Naive thymus-derived CD4-positive, alpha-beta T cell (primary cell): Measurements from ENCODE around the gene SPAG17. TPM values are rescaled to one million over a fixed set of nuclear protein-coding genes. Genes with fewer than 3 reads are reported as not detected.

Experiments used
- ATAC-seq: fragments of 150-1000 bp; cut with Tn5 transposase; 2 replicates; pipeline ENCODE4 v1.10.0; 2021; ENCODE audit warnings: mild to moderate bottlenecking, moderate library complexity
- CTCF ChIA-PET: fragments of 350-600 bp; sonication (Branson Sonifier 250); formaldehyde crosslinking; loops from one replicate; lab custom pipeline; 2021; ENCODE audit warnings: antibody characterized with exemption; lab: Charles Lee
- POLR2A ChIA-PET: fragments of 350-600 bp; sonication (Branson Sonifier 250); formaldehyde crosslinking; loops from one replicate; lab custom pipeline; 2021; ENCODE audit warnings: antibody characterized with exemption, inconsistent platforms; lab: Charles Lee
- DNase-seq, 9 donors: peaks; one replicate each; pipeline versions ENCODE4 v3.0.0 to v3.0.0-alpha.2; 2020 to 2022; ENCODE audit warnings: mixed read lengths in 1 of 9
- H3K27ac ChIP-seq: one replicate; pipeline ENCODE4 v1.7.0; 2013; ENCODE audit warnings: mild to moderate bottlenecking, low read depth, low read length, moderate library complexity
- H3K27me3 ChIP-seq, 2 donors: one replicate each; pipeline ENCODE4 v1.7.0; 2013; ENCODE audit warnings: low read length in 2 of 2, mild to moderate bottlenecking in 2 of 2, moderate library complexity in 2 of 2; ENCODE audit not compliant: control insufficient read depth in 2 of 2, insufficient read depth in 2 of 2
- H3K36me3 ChIP-seq, 3 experiments: 1 replicate in 2 of 3; 2 replicates in 1 of 3; pipeline ENCODE4 v1.7.0; 2013; ENCODE audit warnings: low read length in 3 of 3, mild to moderate bottlenecking in 3 of 3, moderate library complexity in 1 of 3; ENCODE audit not compliant: insufficient read depth in 3 of 3, control insufficient read depth in 2 of 3
- H3K4me1 ChIP-seq, 2 donors: one replicate each; pipeline ENCODE4 v1.7.0; 2013; ENCODE audit warnings: low read length in 2 of 2, mild to moderate bottlenecking in 2 of 2, moderate library complexity in 1 of 2; ENCODE audit not compliant: control insufficient read depth in 2 of 2, insufficient read depth in 2 of 2
- H3K4me3 ChIP-seq: 2 replicates; pipeline ENCODE4 v1.7.0; 2013; ENCODE audit warnings: mild to moderate bottlenecking, low read length
- H3K9me3 ChIP-seq, 3 experiments: 1 replicate in 2 of 3; 2 replicates in 1 of 3; pipeline ENCODE4 v1.7.0; 2013; ENCODE audit warnings: low read length in 3 of 3; ENCODE audit not compliant: control insufficient read depth in 2 of 3
- H3K27ac Mint-ChIP-seq, 9 donors: one replicate each; pipeline ENCODE4 v1.8.0; 2020 to 2022; ENCODE audit warnings: mixed read lengths in 9 of 9, mild to moderate bottlenecking in 8 of 9, moderate library complexity in 5 of 9, inconsistent platforms in 2 of 9
- H3K27me3 Mint-ChIP-seq, 5 donors: one replicate each; pipeline ENCODE4 v1.8.0; 2021 to 2022; ENCODE audit warnings: mixed read lengths in 5 of 5, mild to moderate bottlenecking in 1 of 5
- H3K36me3 Mint-ChIP-seq, 5 donors: one replicate each; pipeline ENCODE4 v1.8.0; 2020 to 2022; ENCODE audit warnings: mixed read lengths in 5 of 5, mild to moderate bottlenecking in 3 of 5, inconsistent platforms in 1 of 5
- H3K4me1 Mint-ChIP-seq, 7 donors: one replicate each; pipeline ENCODE4 v1.8.0; 2020 to 2022; ENCODE audit warnings: mixed read lengths in 7 of 7, mild to moderate bottlenecking in 3 of 7, inconsistent platforms in 1 of 7
- H3K4me3 Mint-ChIP-seq, 10 donors: one replicate each; pipeline ENCODE4 v1.8.0; 2020 to 2022; ENCODE audit warnings: mild to moderate bottlenecking in 10 of 10, mixed read lengths in 10 of 10, moderate library complexity in 6 of 10, inconsistent platforms in 2 of 10
- H3K9me3 Mint-ChIP-seq, 11 donors: one replicate each; pipeline ENCODE4 v1.8.0; 2020 to 2022; ENCODE audit warnings: mixed read lengths in 11 of 11, mild to moderate bottlenecking in 4 of 11, inconsistent platforms in 1 of 11, moderate library complexity in 1 of 11
- intact Hi-C, 2 donors: fragments of 100-400 bp; cut with micrococcal nuclease; formaldehyde crosslinking; loops; one replicate each; pipeline ENCODE4 v1.15.1; 2023
- polyA plus RNA-seq, 2 donors: library from polyadenylated mRNA; unstranded; fragments of 300-500 nt; fragmentation: Illumina TruSeq; gene quantifications; one replicate each; pipeline ENCODE4 v1.2.3, GENCODE V29; 2021
- total RNA-seq, 6 experiments: library from RNA in 5 of 6; stranded (reverse) in 5 of 6; gene quantifications; 1 replicate in 5 of 6; 2 replicates in 1 of 6; pipeline ENCODE4 v1.2.3 and lab custom pipeline; 2021 to 2026

SPAG17 gene
- total and polyA plus RNA-seq, 7 experiments from 2014 or later: not detected

GRCh38 chr1:118117521-118117920 lies 67.5 kb downstream of the SPAG17 start:
- Histone ChIP-seq H3K27ac (no peak overlapping the region), H3K4me3 (no peak overlapping the region), H3K36me3 (no peaks in the 10 kb centered on the region), H3K9me3 (no peaks in the 10 kb centered on the region), H3K4me1 (no peaks in the 10 kb centered on the region), H3K27me3 (no peaks in the 10 kb centered on the region)
- no peak overlapping the region for H3K4me3 Mint-ChIP-seq
- peaks cover 0 to 4% (median 0%) of the 10 kb centered on the region in 11 donors for H3K9me3 Mint-ChIP-seq
- ChIA-PET CTCF (no interaction called here), POLR2A (no interaction called here)
- DNase-seq (no peak), ATAC-seq (no peak)
- intact Hi-C loops: no loop called here
- H3K36me3 Mint-ChIP-seq: no peaks in the 10 kb centered on the region
- H3K27me3 Mint-ChIP-seq: peaks cover 0 to 20% (median 17%) of the 10 kb centered on the region in 5 donors
- H3K27ac Mint-ChIP-seq: no peak overlapping the region
- no peaks in the 10 kb centered on the region for H3K4me1 Mint-ChIP-seq

- DNase-seq (no peak), ATAC-seq (no peak)
- Mint-ChIP-seq H3K27ac (no peak overlapping the region), H3K4me1 (no peaks in the 10 kb centered on the region), H3K4me3 (no peak overlapping the region), H3K36me3 (no peaks in the 10 kb centered on the region), H3K9me3 (peaks cover 0 to 4% (median 0%) of the 10 kb centered on the region in 11 donors), H3K27me3 (peaks cover 0 to 20% (median 17%) of the 10 kb centered on the region in 5 donors)
- Histone ChIP-seq H3K27ac (no peak overlapping the region), H3K36me3 (no peaks in the 10 kb centered on the region), H3K27me3 (no peaks in the 10 kb centered on the region), H3K4me3 (no peak overlapping the region), H3K4me1 (no peaks in the 10 kb centered on the region), H3K9me3 (no peaks in the 10 kb centered on the region)
- ChIA-PET CTCF (no interaction called here), POLR2A (no interaction called here)
- intact Hi-C loops: no loop called here
Observed at GRCh38 chr1:118116909-118117308, 68.1 kb downstream of the SPAG17 start.

GRCh38 chr1:118116401-118116800 lies 68.6 kb downstream of the SPAG17 start:
- Mint-ChIP-seq H3K4me1 (peaks cover 0 to 2% (median 0%) of the 10 kb centered on the region in 7 donors), H3K27me3 (peaks cover 0 to 20% (median 17%) of the 10 kb centered on the region in 5 donors), H3K4me3 (no peak overlapping the region), H3K27ac (no peak overlapping the region), H3K36me3 (no peaks in the 10 kb centered on the region), H3K9me3 (peaks cover 0 to 4% (median 0%) of the 10 kb centered on the region in 11 donors)
- no peaks in the 10 kb centered on the region for H3K27me3 ChIP-seq
- CTCF ChIA-PET: no interaction called here
- no peak overlapping the region for H3K27ac ChIP-seq
- no peaks in the 10 kb centered on the region for H3K9me3 ChIP-seq
- DNase-seq (no peak), ATAC-seq (no peak)
- H3K4me1 ChIP-seq: no peaks in the 10 kb centered on the region
- H3K4me3 ChIP-seq: no peak overlapping the region
- POLR2A ChIA-PET: no interaction called here
- no peaks in the 10 kb centered on the region for H3K36me3 ChIP-seq
- intact Hi-C loops: no loop called here

GRCh38 chr1:118115567-118116295 lies 69.3 kb downstream of the SPAG17 start:
- ATAC-seq: no peak
- Mint-ChIP-seq H3K27ac (no peak overlapping the region), H3K27me3 (peaks cover 0 to 20% (median 17%) of the 10 kb centered on the region in 5 donors), H3K36me3 (no peaks in the 10 kb centered on the region), H3K4me3 (no peak overlapping the region), H3K4me1 (peaks cover 0 to 4% (median 0%) of the 10 kb centered on the region in 7 donors), H3K9me3 (peaks cover 0 to 4% (median 0%) of the 10 kb centered on the region in 11 donors)
- POLR2A ChIA-PET: no interaction called here
- DNase-seq: no peak
- intact Hi-C loops: no loop called here
- Histone ChIP-seq H3K27ac (no peak overlapping the region), H3K36me3 (no peaks in the 10 kb centered on the region), H3K4me3 (no peak overlapping the region), H3K27me3 (no peaks in the 10 kb centered on the region), H3K4me1 (no peaks in the 10 kb centered on the region), H3K9me3 (no peaks in the 10 kb centered on the region)
- CTCF ChIA-PET: no interaction called here

GRCh38 chr1:118113261-118113660 lies 71.8 kb downstream of the SPAG17 start:
- no peak for ATAC-seq
- Histone ChIP-seq H3K27me3 (no peaks in the 10 kb centered on the region), H3K4me1 (no peaks in the 10 kb centered on the region), H3K27ac (no peak overlapping the region), H3K4me3 (no peak overlapping the region), H3K9me3 (no peaks in the 10 kb centered on the region), H3K36me3 (no peaks in the 10 kb centered on the region)
- H3K9me3 Mint-ChIP-seq: no peaks in the 10 kb centered on the region
- peaks cover 0 to 13% (median 13%) of the 10 kb centered on the region in 5 donors for H3K27me3 Mint-ChIP-seq
- H3K4me1 Mint-ChIP-seq: peaks cover 0 to 4% (median 0%) of the 10 kb centered on the region in 7 donors
- CTCF ChIA-PET: no interaction called here
- POLR2A ChIA-PET: no interaction called here
- intact Hi-C loops: no loop called here
- no peak overlapping the region for H3K4me3 Mint-ChIP-seq
- H3K27ac Mint-ChIP-seq: no peak overlapping the region
- H3K36me3 Mint-ChIP-seq: no peaks in the 10 kb centered on the region
- DNase-seq: no peak

- ChIA-PET POLR2A (no interaction called here), CTCF (no interaction called here)
- Mint-ChIP-seq H3K27me3 (peaks cover 0 to 12% (median 7%) of the 10 kb centered on the region in 5 donors), H3K4me3 (no peak overlapping the region), H3K36me3 (no peaks in the 10 kb centered on the region), H3K27ac (no peak overlapping the region), H3K9me3 (no peaks in the 10 kb centered on the region), H3K4me1 (peaks cover 0 to 4% (median 0%) of the 10 kb centered on the region in 7 donors)
- H3K9me3 ChIP-seq: no peaks in the 10 kb centered on the region
- H3K4me3 ChIP-seq: no peak overlapping the region
- no peak overlapping the region for H3K27ac ChIP-seq
- no peaks in the 10 kb centered on the region for H3K4me1 ChIP-seq
- DNase-seq (no peak), ATAC-seq (no peak)
- no peaks in the 10 kb centered on the region for H3K27me3 ChIP-seq
- intact Hi-C loops: no loop called here
- H3K36me3 ChIP-seq: no peaks in the 10 kb centered on the region
Observed at GRCh38 chr1:118110580-118110979, 74.4 kb downstream of the SPAG17 start.

GRCh38 chr1:118104951-118105350 lies 80.1 kb downstream of the SPAG17 start:
- H3K9me3 ChIP-seq: no peaks in the 10 kb centered on the region
- Mint-ChIP-seq H3K9me3 (no peaks in the 10 kb centered on the region), H3K36me3 (no peaks in the 10 kb centered on the region), H3K27me3 (peaks cover 0 to 7% (median 3%) of the 10 kb centered on the region in 5 donors), H3K27ac (no peak overlapping the region), H3K4me3 (no peak overlapping the region), H3K4me1 (no peaks in the 10 kb centered on the region)
- H3K4me1 ChIP-seq: no peaks in the 10 kb centered on the region
- POLR2A ChIA-PET: no interaction called here
- no peak for DNase-seq
- no peaks in the 10 kb centered on the region for H3K36me3 ChIP-seq
- H3K27ac ChIP-seq: no peak overlapping the region
- no peak for ATAC-seq
- CTCF ChIA-PET: no interaction called here
- no peaks in the 10 kb centered on the region for H3K27me3 ChIP-seq
- intact Hi-C loops: no loop called here
- no peak overlapping the region for H3K4me3 ChIP-seq
